GM03348 (cell line): ENCODE data around the gene HTR4.
A peak's percentile ranks its signal among the peaks of the same experiment; 100 is the strongest.
"Not testable (repeated sequence)": the region's sequence is repeated elsewhere in the genome, so short reads cannot be mapped to it uniquely, and the experiment has no call there.

ENCODE experiments used
- DNase-seq: peaks from one replicate; pipeline ENCODE4 v3.0.0; 2012; ENCODE audit warnings: low spot score

The HTR4 gene

GRCh38 chr5:148529450-148529849 lies 124.9 kb downstream of the HTR4 start:
- DNase-seq: not testable (repeated sequence)

- no peak for DNase-seq
Measured at GRCh38 chr5:148524721-148525120, 129.6 kb downstream of the HTR4 start.

- no peak for DNase-seq
Measured at GRCh38 chr5:148523139-148523538, 131.2 kb downstream of the HTR4 start.

- no peak for DNase-seq
Measured at GRCh38 chr5:148515460-148515859, 138.9 kb downstream of the HTR4 start.

GRCh38 chr5:148514344-148514743 lies 140.0 kb downstream of the HTR4 start:
- no peak for DNase-seq

GRCh38 chr5:148512498-148512897 lies 141.8 kb downstream of the HTR4 start:
- DNase-seq: no peak

GRCh38 chr5:148511810-148512347 lies 142.4 kb downstream of the HTR4 start:
- DNase-seq: no peak

GRCh38 chr5:148509893-148510292 lies 144.4 kb downstream of the HTR4 start:
- DNase-seq: no peak

GRCh38 chr5:148507648-148508047 lies 146.7 kb downstream of the HTR4 start:
- no peak for DNase-seq

GRCh38 chr5:148499452-148499851 lies 154.9 kb downstream of the HTR4 start:
- DNase-seq: no peak

- no peak for DNase-seq
Measured at GRCh38 chr5:148497757-148498156, 156.6 kb downstream of the HTR4 start.

- DNase-seq: no peak
Measured at GRCh38 chr5:148492351-148492750, 162.0 kb downstream of the HTR4 start.

GRCh38 chr5:148491793-148492184 lies 162.5 kb downstream of the HTR4 start:
- DNase-seq: no peak

- DNase-seq: no peak
Measured at GRCh38 chr5:148491015-148491792, 163.1 kb downstream of the HTR4 start.

GRCh38 chr5:148488757-148489156 lies 165.6 kb downstream of the HTR4 start:
- no peak for DNase-seq

GRCh38 chr5:148486456-148486855 lies 167.9 kb downstream of the HTR4 start:
- no peak for DNase-seq

- DNase-seq: no peak
Measured at GRCh38 chr5:148484651-148485050, 169.7 kb downstream of the HTR4 start.

GRCh38 chr5:148483750-148484149 lies 170.6 kb downstream of the HTR4 start:
- no peak for DNase-seq

GRCh38 chr5:148482697-148483462 lies 171.4 kb downstream of the HTR4 start:
- DNase-seq: peak; percentile 67

- no peak for DNase-seq
Measured at GRCh38 chr5:148482196-148482595, 172.1 kb downstream of the HTR4 start.

GRCh38 chr5:148477429-148477828 lies 176.9 kb downstream of the HTR4 start:
- no peak for DNase-seq

GRCh38 chr5:148476302-148476701 lies 178.0 kb downstream of the HTR4 start:
- DNase-seq: no peak

- no peak for DNase-seq
Measured at GRCh38 chr5:148474025-148474511, 180.3 kb downstream of the HTR4 start.
